Subcutaneous adipose tissue (tissue), 4 donors: ENCODE data around the gene AOC2. TPM values are rescaled to one million over a fixed set of nuclear protein-coding genes. Genes with fewer than 3 reads are reported as not detected.

Experiments used
- total RNA-seq, 4 donors: library from RNA; depleted of rRNA; stranded (reverse); fragments of >200 nt; gene quantifications; one replicate each; pipeline ENCODE4 v1.1.0, GENCODE V29; 2016
- TF ChIP-seq, protein P1 (sequence below): fragments of 450-650 bp; IDR thresholded peaks from one replicate; pipeline ENCODE4 v1.5.1; 2016; ENCODE audit warnings: low read depth, mild to moderate bottlenecking, control low read depth, antibody characterized with exemption, moderate library complexity

Gene AOC2
- total RNA-seq, 4 donors from 2014 or later, result 4.1 to 15.0 (median 9.4) TPM

- TF ChIP-seq, protein P1, sequence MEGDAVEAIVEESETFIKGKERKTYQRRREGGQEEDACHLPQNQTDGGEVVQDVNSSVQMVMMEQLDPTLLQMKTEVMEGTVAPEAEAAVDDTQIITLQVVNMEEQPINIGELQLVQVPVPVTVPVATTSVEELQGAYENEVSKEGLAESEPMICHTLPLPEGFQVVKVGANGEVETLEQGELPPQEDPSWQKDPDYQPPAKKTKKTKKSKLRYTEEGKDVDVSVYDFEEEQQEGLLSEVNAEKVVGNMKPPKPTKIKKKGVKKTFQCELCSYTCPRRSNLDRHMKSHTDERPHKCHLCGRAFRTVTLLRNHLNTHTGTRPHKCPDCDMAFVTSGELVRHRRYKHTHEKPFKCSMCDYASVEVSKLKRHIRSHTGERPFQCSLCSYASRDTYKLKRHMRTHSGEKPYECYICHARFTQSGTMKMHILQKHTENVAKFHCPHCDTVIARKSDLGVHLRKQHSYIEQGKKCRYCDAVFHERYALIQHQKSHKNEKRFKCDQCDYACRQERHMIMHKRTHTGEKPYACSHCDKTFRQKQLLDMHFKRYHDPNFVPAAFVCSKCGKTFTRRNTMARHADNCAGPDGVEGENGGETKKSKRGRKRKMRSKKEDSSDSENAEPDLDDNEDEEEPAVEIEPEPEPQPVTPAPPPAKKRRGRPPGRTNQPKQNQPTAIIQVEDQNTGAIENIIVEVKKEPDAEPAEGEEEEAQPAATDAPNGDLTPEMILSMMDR, result no peak
These were observed 8.0 kb downstream of the AOC2 start for GRCh38 chr17:42852351-42852750.

DNA sequence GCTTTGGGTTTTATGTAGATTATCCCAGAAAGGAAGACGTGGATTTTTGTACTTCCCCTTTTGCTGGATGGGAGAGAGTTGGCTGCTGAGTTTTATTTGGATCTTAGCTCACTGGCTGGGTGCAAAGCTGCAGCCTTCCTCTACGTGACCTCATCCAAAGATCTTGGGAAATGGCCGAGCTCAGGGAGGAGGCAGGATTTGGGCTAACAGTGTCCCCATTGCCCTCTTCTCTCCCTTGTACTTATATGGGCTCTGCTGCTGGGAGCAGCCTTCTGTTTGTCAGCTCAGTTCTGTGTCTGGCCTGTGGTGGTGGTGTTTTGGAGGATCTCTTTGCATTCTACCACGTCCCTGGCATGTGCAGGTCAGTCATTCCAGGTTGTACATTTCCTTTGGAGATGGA lies 8.6 kb downstream of the AOC2 start:
- TF ChIP-seq, protein P1, result no peak

DNA sequence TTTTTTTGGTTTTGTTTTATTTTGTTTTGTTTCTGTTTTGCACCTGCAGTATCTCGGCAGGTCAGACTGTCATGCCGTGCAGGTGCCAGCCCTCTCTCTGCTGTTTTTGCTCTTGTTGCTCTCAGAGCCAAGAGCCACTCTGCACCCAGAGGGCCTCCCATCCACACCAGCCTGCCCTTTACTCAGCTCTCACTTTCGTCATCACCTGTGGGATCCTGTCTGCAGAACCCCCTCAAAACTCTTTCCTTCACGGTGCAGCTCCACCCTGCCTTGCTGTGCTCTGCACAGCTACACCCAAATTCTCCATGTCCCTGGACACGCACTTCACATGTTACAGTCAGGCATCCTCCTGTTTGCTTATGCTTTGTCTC lies 9.2 kb downstream of the AOC2 start:
- TF ChIP-seq, protein P1, result no peak

DNA sequence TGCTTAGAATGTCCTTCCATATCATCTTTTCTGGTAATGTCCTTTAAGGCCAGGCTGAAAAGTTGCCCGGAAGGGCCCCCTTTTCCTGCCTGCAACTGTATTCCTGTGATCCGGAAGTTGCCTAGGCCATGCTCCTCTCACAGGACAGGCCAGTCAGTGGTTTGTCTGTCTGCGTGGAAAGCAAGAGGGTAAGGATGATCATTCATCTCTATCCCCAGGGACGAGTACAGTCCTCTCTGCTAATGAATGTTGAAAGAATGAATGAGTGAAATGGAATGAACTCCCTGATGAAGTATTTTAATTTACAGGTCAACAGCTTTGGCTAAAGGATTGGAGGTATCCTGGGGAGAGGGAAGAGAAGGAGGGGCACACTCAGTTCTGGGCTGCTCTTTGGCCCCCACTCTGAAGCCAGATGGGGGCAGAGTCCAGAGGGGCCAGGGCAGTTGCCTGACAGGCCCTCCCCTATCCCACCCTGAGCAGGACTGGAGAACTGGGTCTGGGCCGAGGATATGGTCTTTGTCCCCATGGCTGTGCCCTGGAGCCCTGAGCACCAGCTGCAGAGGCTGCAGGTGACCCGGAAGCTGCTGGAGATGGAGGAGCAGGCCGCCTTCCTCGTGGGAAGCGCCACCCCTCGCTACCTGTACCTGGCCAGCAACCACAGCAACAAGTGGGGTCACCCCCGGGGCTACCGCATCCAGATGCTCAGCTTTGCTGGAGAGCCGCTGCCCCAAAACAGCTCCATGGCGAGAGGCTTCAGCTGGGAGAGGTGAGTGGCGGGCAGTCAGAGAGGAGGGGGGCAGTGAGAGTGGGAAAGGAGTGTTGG lies 9.8 kb downstream of the AOC2 start:
- TF ChIP-seq, protein P1, result no peak

- TF ChIP-seq, protein P1, result no peak
These were observed 10.7 kb downstream of the AOC2 start for GRCh38 chr17:42855048-42855596.

DNA sequence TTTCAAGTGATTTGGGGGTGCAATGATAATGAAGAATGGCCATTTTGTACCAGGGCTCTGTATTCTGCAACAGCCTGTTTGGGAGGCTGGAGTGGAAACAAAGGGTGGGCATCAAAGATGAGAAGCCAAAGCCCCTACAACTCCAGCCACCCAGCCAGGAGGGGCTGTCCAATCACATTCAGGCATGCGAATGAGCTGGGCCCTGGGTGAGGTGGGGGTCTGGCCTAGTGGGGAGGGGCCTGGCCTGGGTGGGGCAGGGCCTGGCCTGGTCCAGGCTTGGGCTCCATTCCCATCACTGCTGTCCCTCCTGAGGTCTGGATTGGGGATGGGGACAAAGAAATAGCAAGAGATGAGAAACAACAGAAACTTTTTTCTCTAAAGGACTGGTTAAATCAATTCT lies 13.0 kb downstream of the AOC2 start:
- TF ChIP-seq, protein P1, result no peak

DNA sequence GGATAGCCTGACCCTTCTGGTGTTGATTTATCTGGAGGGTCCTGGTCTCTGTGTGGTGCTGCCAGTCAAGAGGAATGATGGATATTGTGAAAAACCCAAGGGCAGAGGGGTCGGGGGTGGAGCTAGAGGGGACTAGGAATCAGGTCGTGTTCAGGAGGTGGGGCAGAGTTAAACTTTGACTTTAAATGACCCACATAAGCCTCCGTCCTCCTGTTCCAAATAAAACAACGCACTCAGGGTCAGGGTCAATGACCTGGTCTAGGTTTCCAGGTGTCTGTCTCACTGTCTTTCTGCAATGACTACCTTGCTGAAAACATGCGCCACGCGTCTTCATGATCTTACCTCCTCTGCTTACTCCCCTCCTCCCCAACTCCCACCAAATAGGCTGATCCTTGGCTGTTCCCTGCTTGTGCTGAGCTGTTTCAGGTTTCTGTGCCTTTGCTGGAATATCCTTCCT lies 21.3 kb downstream of the AOC2 start:
- TF ChIP-seq, protein P1, result no peak
